B cell (primary cell): ENCODE measurements around the gene HACD2. TPM values are rescaled to one million over a fixed set of nuclear protein-coding genes. Genes with fewer than 3 reads are reported as not detected.

Experiments
- ATAC-seq: fragments of 200-7000 bp; cut with Tn5 transposase; one replicate; pipeline ENCODE4 v1.10.0; 2021; ENCODE audit warnings: low read depth, mild to moderate bottlenecking, moderate number of reproducible peaks, moderate library complexity
- CTCF ChIA-PET: fragments of 350-600 bp; sonication (Branson Sonifier 250); formaldehyde crosslinking; loops from one replicate; lab custom pipeline; 2021; ENCODE audit warnings: antibody characterized with exemption, inconsistent platforms; lab: Charles Lee
- POLR2A ChIA-PET: fragments of 350-600 bp; sonication (Branson Sonifier 250); formaldehyde crosslinking; loops from one replicate; lab custom pipeline; 2021; ENCODE audit warnings: antibody characterized with exemption; lab: Charles Lee
- DNase-seq: peaks from one replicate; pipeline ENCODE4 v3.0.0; 2013
- H2AFZ ChIP-seq: 2 replicates; pipeline ENCODE4 v1.6.1; 2012; ENCODE audit warnings: mild to moderate bottlenecking, low read depth, low read length; ENCODE audit not compliant: insufficient read depth, poor library complexity, severe bottlenecking
- H3K27ac ChIP-seq, 2 donors: 1 replicate in 1 of 2; 2 replicates in 1 of 2; pipeline ENCODE4 v1.5.1; 2012 to 2013; ENCODE audit warnings: low read length in 2 of 2, mild to moderate bottlenecking in 2 of 2, moderate library complexity in 1 of 2
- H3K27me3 ChIP-seq, 4 experiments: fragments of 200-600 bp in 1 of 4; sonication (generic) in 1 of 4; replicated peaks in 1 of 4; 1 replicate in 2 of 4; 2 replicates in 2 of 4; pipeline versions ENCODE4 v1.6.1 to v1.7.0; 2013 to 2016; ENCODE audit warnings: low read length in 3 of 4, mild to moderate bottlenecking in 2 of 4, mixed read lengths in 1 of 4, moderate library complexity in 1 of 4; ENCODE audit not compliant: insufficient read depth in 4 of 4, control insufficient read depth in 3 of 4; ENCODE audit errors: control extremely low read depth in 1 of 4
- H3K36me3 ChIP-seq, 2 experiments: replicated peaks in 1 of 2; 1 replicate in 1 of 2; 2 replicates in 1 of 2; pipeline versions ENCODE4 v1.6.1 to v1.7.1; 2013; ENCODE audit warnings: low read length in 1 of 2; ENCODE audit not compliant: insufficient read depth in 2 of 2, control insufficient read depth in 1 of 2; ENCODE audit errors: control extremely low read depth in 1 of 2, extremely low read depth in 1 of 2
- H3K4me1 ChIP-seq, 2 donors: fragments of 200-600 bp in 1 of 2; sonication (generic) in 1 of 2; 1 replicate in 1 of 2; 2 replicates in 1 of 2; pipeline versions ENCODE4 v1.5.1 to v1.6.1; 2013 to 2017; ENCODE audit warnings: low read length in 2 of 2; ENCODE audit not compliant: control insufficient read depth in 2 of 2, insufficient read depth in 2 of 2
- H3K4me2 ChIP-seq: replicated peaks from 2 replicates; pipeline ENCODE3; 2012; ENCODE audit warnings: mild to moderate bottlenecking, low read depth, low read length; ENCODE audit not compliant: poor library complexity, severe bottlenecking
- H3K4me3 ChIP-seq, 5 experiments: fragments of 200-600 bp in 1 of 5; sonication (generic) in 1 of 5; 1 replicate in 3 of 5; 2 replicates in 2 of 5; pipeline versions ENCODE4 v1.5.1 to v1.7.0; 2011 to 2016; ENCODE audit warnings: low read length in 4 of 5, mild to moderate bottlenecking in 4 of 5, low read depth in 2 of 5, control low read depth in 1 of 5, moderate library complexity in 1 of 5; ENCODE audit not compliant: insufficient read depth in 1 of 5; ENCODE audit errors: control extremely low read depth in 1 of 5, extremely low read depth in 1 of 5
- H3K79me2 ChIP-seq: fragments of 200-600 bp; sonication (generic); one replicate; pipeline ENCODE4 v1.6.0; 2016; ENCODE audit warnings: low read length; ENCODE audit not compliant: control insufficient read depth, insufficient read depth
- H3K9ac ChIP-seq: fragments of 200-600 bp; sonication (generic); 2 replicates; pipeline ENCODE4 v1.6.1; 2017; ENCODE audit warnings: mild to moderate bottlenecking, low read length, moderate library complexity
- H3K9me3 ChIP-seq, 3 donors: one replicate each; pipeline versions ENCODE4 v1.6.1 to v1.7.1; 2013; ENCODE audit warnings: low read length in 2 of 3; ENCODE audit not compliant: control insufficient read depth in 2 of 3, insufficient read depth in 1 of 3; ENCODE audit errors: control extremely low read depth in 1 of 3
- H4K20me1 ChIP-seq: 2 replicates; pipeline ENCODE4 v1.6.0; 2012; ENCODE audit warnings: mild to moderate bottlenecking, low read length; ENCODE audit not compliant: insufficient read depth, control insufficient read depth, poor library complexity, severe bottlenecking
- H3K27ac Mint-ChIP-seq: one replicate; pipeline ENCODE4 v1.8.0; 2021; ENCODE audit warnings: mixed read lengths
- H3K27me3 Mint-ChIP-seq: one replicate; pipeline ENCODE4 v1.8.0; 2021; ENCODE audit warnings: mixed read lengths
- H3K4me1 Mint-ChIP-seq: one replicate; pipeline ENCODE4 v1.8.0; 2021; ENCODE audit warnings: mixed read lengths
- H3K4me3 Mint-ChIP-seq: one replicate; pipeline ENCODE4 v1.8.0; 2021; ENCODE audit warnings: mixed read lengths
- H3K9me3 Mint-ChIP-seq: one replicate; pipeline ENCODE4 v1.8.0; 2022; ENCODE audit warnings: mixed read lengths; ENCODE audit not compliant: insufficient read depth
- EZH2 ChIP-seq: IDR thresholded peaks from 2 replicates; pipeline ENCODE4 v1.6.1; 2012; ENCODE audit warnings: borderline replicate concordance, low read depth, mild to moderate bottlenecking, moderate library complexity, low read length; ENCODE audit not compliant: insufficient read depth, poor library complexity, severe bottlenecking
- WGBS: methylation state at CpG from one replicate; pipeline ENCODE4 v1.1.5; 2013; ENCODE audit warnings: missing lambda C conversion rate; ENCODE audit not compliant: insufficient coverage; 5-methylcytosine and 5-hydroxymethylcytosine counted together
- intact Hi-C: fragments of 100-400 bp; cut with micrococcal nuclease; formaldehyde crosslinking; loops from one replicate; pipeline ENCODE4 v1.10.0; 2022
- polyA plus RNA-seq: library from polyadenylated mRNA; depleted of rRNA; stranded (reverse); fragments of >200 nt; gene quantifications from 2 replicates; pipeline ENCODE4 v1.2.3, GENCODE V29; 2012
- total RNA-seq, 2 donors: library from RNA; stranded (reverse); fragments of 120-200 nt in 1 of 2; gene quantifications; 1 replicate in 1 of 2; 2 replicates in 1 of 2; pipeline versions ENCODE4 v1.2.3 to v1.2.4, GENCODE V29; 2013 to 2022
- TF ChIP-seq, protein P1 (sequence below): fragments of 200-600 bp; IDR thresholded peaks from one replicate; pipeline ENCODE4 v1.8.0; 2022; ENCODE audit warnings: antibody characterized with exemption, mild to moderate bottlenecking

HACD2 gene
- total and polyA plus RNA-seq, 2 donors (not counting 1 experiment from before 2014, with no cell fraction given): 14.5 to 30.7 TPM

DNA sequence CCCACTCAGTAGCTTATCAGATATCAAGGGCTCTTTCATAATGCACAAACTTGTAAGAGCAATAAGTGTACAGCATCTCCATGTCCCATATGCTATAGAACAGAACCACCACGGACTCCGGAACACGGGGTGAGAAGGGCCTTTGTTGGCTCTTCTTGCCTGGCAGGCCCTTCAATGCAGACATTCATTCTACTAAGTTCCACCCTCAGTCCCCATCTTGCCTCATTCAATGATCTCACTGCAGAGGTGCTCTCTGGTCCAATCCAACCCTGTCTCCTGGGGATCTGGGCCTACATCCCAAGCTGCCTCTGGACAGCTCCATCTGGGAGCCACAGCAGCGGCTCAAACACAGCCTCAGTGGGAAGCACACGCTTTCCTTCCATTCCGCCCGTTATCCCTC lies 16.8 kb downstream of the HACD2 start:
- Histone ChIP-seq H3K27me3 (no peaks in the 10 kb centered on the region), H3K4me1 (peaks cover 6 to 9% of the 10 kb centered on the region in 2 donors), H3K4me3 (no peak overlapping the region), H3K27ac (no peak overlapping the region), H3K79me2 (peaks cover 36% of the 10 kb centered on the region), H2AFZ (no peak overlapping the region), H3K9me3 (no peaks in the 10 kb centered on the region), H3K4me2 (no peak overlapping the region), H4K20me1 (peaks cover 5% of the 10 kb centered on the region), H3K36me3 (peaks cover 0 to 10% of the 10 kb centered on the region in 2 experiments), H3K9ac (no peak overlapping the region)
- ChIA-PET CTCF (interaction anchor here (2.9 kb wide), 1 partner anchor 9 kb away, joined by 20 read pairs; no protein-coding TSS in a partner anchor), POLR2A (no interaction called here)
- intact Hi-C loops: no loop called here
- DNase-seq (no peak), ATAC-seq (no peak)
- Mint-ChIP-seq H3K9me3 (no peaks in the 10 kb centered on the region), H3K27me3 (no peaks in the 10 kb centered on the region), H3K4me1 (peaks cover 17% of the 10 kb centered on the region), H3K4me3 (no peak overlapping the region), H3K27ac (no peak overlapping the region)
- WGBS: 95% methylated on average over 7 of the region's 7 CpGs
- no peak for TF ChIP-seq EZH2
- TF ChIP-seq, protein P1, sequence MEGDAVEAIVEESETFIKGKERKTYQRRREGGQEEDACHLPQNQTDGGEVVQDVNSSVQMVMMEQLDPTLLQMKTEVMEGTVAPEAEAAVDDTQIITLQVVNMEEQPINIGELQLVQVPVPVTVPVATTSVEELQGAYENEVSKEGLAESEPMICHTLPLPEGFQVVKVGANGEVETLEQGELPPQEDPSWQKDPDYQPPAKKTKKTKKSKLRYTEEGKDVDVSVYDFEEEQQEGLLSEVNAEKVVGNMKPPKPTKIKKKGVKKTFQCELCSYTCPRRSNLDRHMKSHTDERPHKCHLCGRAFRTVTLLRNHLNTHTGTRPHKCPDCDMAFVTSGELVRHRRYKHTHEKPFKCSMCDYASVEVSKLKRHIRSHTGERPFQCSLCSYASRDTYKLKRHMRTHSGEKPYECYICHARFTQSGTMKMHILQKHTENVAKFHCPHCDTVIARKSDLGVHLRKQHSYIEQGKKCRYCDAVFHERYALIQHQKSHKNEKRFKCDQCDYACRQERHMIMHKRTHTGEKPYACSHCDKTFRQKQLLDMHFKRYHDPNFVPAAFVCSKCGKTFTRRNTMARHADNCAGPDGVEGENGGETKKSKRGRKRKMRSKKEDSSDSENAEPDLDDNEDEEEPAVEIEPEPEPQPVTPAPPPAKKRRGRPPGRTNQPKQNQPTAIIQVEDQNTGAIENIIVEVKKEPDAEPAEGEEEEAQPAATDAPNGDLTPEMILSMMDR: no peak

DNA sequence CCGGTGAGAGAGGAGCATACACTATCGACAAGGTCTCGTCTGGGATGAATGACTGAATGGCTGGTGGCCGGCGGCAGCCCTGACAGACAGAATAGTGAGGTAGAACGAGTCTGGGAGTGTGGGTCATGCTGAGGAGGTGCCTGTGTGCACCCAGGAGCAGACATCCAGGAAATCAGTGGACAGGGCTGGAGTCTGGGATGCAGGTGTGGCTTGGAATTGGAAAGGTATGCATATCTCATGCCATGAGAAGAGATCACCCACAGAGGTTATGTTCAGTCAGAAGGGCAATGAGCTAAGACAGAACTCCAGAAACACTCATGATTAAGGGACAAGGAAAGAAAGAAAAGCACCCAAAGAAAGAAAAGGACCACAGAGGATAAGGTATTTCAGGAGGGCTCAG lies 20.8 kb downstream of the HACD2 start:
- no peak for DNase-seq
- H3K4me3 Mint-ChIP-seq: no peak overlapping the region
- no peaks in the 10 kb centered on the region for H3K4me1 ChIP-seq
- no peak overlapping the region for H3K4me3 ChIP-seq
- intact Hi-C loops: no loop called here
- whole genome bisulfite sequencing: 96% methylated on average over 6 of the region's 6 CpGs
- ATAC-seq: no peak
- peaks cover 0 to 7% of the 10 kb centered on the region in 2 experiments for H3K36me3 ChIP-seq
- H3K4me2 ChIP-seq: no peak overlapping the region
- H2AFZ ChIP-seq: no peak overlapping the region
- peaks cover 16% of the 10 kb centered on the region for H3K79me2 ChIP-seq
- H3K27me3 Mint-ChIP-seq: no peaks in the 10 kb centered on the region
- ChIA-PET CTCF (interaction anchor here (5.9 kb wide), 1 partner anchor 13 kb away, joined by 42 read pairs; no protein-coding TSS in a partner anchor), POLR2A (no interaction called here)
- H4K20me1 ChIP-seq: peaks cover 5% of the 10 kb centered on the region
- no peak overlapping the region for H3K9ac ChIP-seq
- H3K27ac Mint-ChIP-seq: no peak overlapping the region
- no peak overlapping the region for H3K27ac ChIP-seq
- no peaks in the 10 kb centered on the region for H3K9me3 ChIP-seq
- no peaks in the 10 kb centered on the region for H3K4me1 Mint-ChIP-seq
- TF ChIP-seq, protein P1: no peak
- no peak for TF ChIP-seq EZH2
- H3K27me3 ChIP-seq: no peaks in the 10 kb centered on the region
- H3K9me3 Mint-ChIP-seq: no peaks in the 10 kb centered on the region
